ENCODE results near the gene SLX4IP.

The SLX4IP gene

GRCh38 chr20:10495173-10495572 is 60.1 kb downstream of the SLX4IP start:
- no peak for DNase-seq

GRCh38 chr20:10496465-10496864 is 61.4 kb downstream of the SLX4IP start:
- no peak for DNase-seq

- DNase-seq, result no peak
Measured at GRCh38 chr20:10497283-10497682, 62.2 kb downstream of the SLX4IP start.

- no peak for DNase-seq
Measured at GRCh38 chr20:10497791-10498190, 62.7 kb downstream of the SLX4IP start.

- no peak for DNase-seq
Measured at GRCh38 chr20:10498200-10498599, 63.1 kb downstream of the SLX4IP start.

GRCh38 chr20:10501402-10501801 is 66.3 kb downstream of the SLX4IP start:
- DNase-seq, result no peak

- no peak for DNase-seq
Measured at GRCh38 chr20:10502098-10502526, 67.0 kb downstream of the SLX4IP start.

- DNase-seq, result no peak
Measured at GRCh38 chr20:10504608-10504993, 69.5 kb downstream of the SLX4IP start.

- DNase-seq, result no peak
Measured at GRCh38 chr20:10504994-10505730, 70.1 kb downstream of the SLX4IP start.

- no peak for DNase-seq
Measured at GRCh38 chr20:10505827-10506226, 70.7 kb downstream of the SLX4IP start.

- DNase-seq, result no peak
Measured at GRCh38 chr20:10507052-10507451, 71.9 kb downstream of the SLX4IP start.

GRCh38 chr20:10508060-10508459 is 73.0 kb downstream of the SLX4IP start:
- no peak for DNase-seq

GRCh38 chr20:10508468-10509251 is 73.6 kb downstream of the SLX4IP start:
- DNase-seq, result no peak

GRCh38 chr20:10509376-10509775 is 74.3 kb downstream of the SLX4IP start:
- no peak for DNase-seq

- no peak for DNase-seq
Measured at GRCh38 chr20:10510216-10510615, 75.1 kb downstream of the SLX4IP start.

- no peak for DNase-seq
Measured at GRCh38 chr20:10511170-10511508, 76.0 kb downstream of the SLX4IP start.

- no peak for DNase-seq
Measured at GRCh38 chr20:10511509-10512251, 76.6 kb downstream of the SLX4IP start.

GRCh38 chr20:10513061-10513460 is 78.0 kb downstream of the SLX4IP start:
- no peak for DNase-seq

GRCh38 chr20:10513931-10514575 is 78.9 kb downstream of the SLX4IP start:
- DNase-seq, result no peak

GRCh38 chr20:10516529-10516928 is 81.4 kb downstream of the SLX4IP start:
- DNase-seq, result no peak

GRCh38 chr20:10519361-10520046 is 84.4 kb downstream of the SLX4IP start:
- no peak for DNase-seq

GRCh38 chr20:10520528-10520927 is 85.4 kb downstream of the SLX4IP start:
- DNase-seq, result no peak

Measured in right kidney (tissue), 1 donor.